ENCODE measurements around the gene HOXA13. TPM values are rescaled to one million over a fixed set of nuclear protein-coding genes. Genes with fewer than 3 reads are reported as not detected.

Gene HOXA13
- polyA plus RNA-seq, 1 donor (not counting 4 experiments of a cell fraction or from before 2014, with no cell fraction given), result not detected

DNA sequence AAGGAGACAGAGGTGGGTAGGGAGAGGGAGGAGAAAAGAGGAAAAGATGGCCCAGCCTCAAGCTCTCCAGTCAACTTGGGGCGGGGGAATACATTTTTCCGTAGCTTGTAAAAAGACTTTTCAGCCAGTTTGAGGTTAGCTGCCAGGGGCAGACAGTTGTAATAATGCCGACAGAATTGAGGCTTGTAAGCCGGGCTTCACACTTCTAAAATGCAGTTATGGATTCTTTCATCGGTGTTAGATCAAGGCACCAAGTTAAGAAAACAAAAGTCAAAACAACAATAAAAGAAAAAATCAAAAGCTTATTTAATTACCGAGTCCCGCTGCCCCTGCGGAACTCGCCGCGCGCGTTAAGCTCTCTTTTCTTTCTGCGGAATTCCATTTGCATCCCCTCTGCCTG is 42.3 kb upstream of the HOXA13 start:
- no peak overlapping the region for H3K4me2 ChIP-seq (ENCODE audit: control insufficient read depth, extremely low read depth, insufficient read depth, low read depth, low read length)
- TF ChIP-seq, protein P1, sequence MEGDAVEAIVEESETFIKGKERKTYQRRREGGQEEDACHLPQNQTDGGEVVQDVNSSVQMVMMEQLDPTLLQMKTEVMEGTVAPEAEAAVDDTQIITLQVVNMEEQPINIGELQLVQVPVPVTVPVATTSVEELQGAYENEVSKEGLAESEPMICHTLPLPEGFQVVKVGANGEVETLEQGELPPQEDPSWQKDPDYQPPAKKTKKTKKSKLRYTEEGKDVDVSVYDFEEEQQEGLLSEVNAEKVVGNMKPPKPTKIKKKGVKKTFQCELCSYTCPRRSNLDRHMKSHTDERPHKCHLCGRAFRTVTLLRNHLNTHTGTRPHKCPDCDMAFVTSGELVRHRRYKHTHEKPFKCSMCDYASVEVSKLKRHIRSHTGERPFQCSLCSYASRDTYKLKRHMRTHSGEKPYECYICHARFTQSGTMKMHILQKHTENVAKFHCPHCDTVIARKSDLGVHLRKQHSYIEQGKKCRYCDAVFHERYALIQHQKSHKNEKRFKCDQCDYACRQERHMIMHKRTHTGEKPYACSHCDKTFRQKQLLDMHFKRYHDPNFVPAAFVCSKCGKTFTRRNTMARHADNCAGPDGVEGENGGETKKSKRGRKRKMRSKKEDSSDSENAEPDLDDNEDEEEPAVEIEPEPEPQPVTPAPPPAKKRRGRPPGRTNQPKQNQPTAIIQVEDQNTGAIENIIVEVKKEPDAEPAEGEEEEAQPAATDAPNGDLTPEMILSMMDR (optimal IDR thresholded peaks at IDR 0.05 in 1 of 3, IDR thresholded peaks at IDR 0.05 in 1 of 3, conservative IDR thresholded peaks at IDR 0.05 in 1 of 3; ENCODE audit: extremely low read depth in 1 of 3, insufficient read depth in 2 of 3, low read length in 3 of 3), result no peak
- TF ChIP-seq EZH2 (IDR thresholded peaks at IDR 0.05; ENCODE audit: low read length), result no peak
- FAIRE-seq (no peak), DNase-seq (ENCODE audit: low read depth, low spot score) (no peak)
- H3K27me3 ChIP-seq (ENCODE audit: control insufficient read depth, extremely low read depth, insufficient read depth, low read length), result peaks cover 100% of the 10 kb centered on the region
- no peak overlapping the region for H2AFZ ChIP-seq (ENCODE audit: control insufficient read depth, low read length)
- no peaks in the 10 kb centered on the region for H3K36me3 ChIP-seq (ENCODE audit: control insufficient read depth in 2 of 2, extremely low read depth in 1 of 2, insufficient read depth in 2 of 2, low read length in 2 of 2)
- H3K79me2 ChIP-seq (ENCODE audit: control insufficient read depth, insufficient read depth, low read length), result no peaks in the 10 kb centered on the region
- H3K9me3 ChIP-seq (ENCODE audit: control insufficient read depth, low read depth, low read length), result no peaks in the 10 kb centered on the region
- no peak overlapping the region for H3K27ac ChIP-seq (ENCODE audit: control insufficient read depth, insufficient read depth, low read length)
- dilution Hi-C loops (cut with MboI; ENCODE audit: extremely low pct_ligation_motif_present, low sequenced_read_pairs), result no loop called here
- no peak overlapping the region for H3K4me3 ChIP-seq (ENCODE audit: control insufficient read depth in 2 of 3, extremely low read depth in 1 of 3, insufficient read depth in 2 of 3, low read depth in 1 of 3, low read length in 3 of 3)
- peaks cover 8% of the 10 kb centered on the region for H4K20me1 ChIP-seq (ENCODE audit: control insufficient read depth, extremely low read depth, insufficient read depth, low read length)
- H3K9me1 ChIP-seq (ENCODE audit: control insufficient read depth, extremely low read depth, insufficient read depth, low read length), result no peaks in the 10 kb centered on the region
- H3K9ac ChIP-seq (ENCODE audit: control insufficient read depth, extremely low read depth, insufficient read depth, low read length), result no peak overlapping the region
- H3K4me1 ChIP-seq (ENCODE audit: control insufficient read depth, extremely low read depth, insufficient read depth, low read length), result peaks cover 6% of the 10 kb centered on the region

DNA sequence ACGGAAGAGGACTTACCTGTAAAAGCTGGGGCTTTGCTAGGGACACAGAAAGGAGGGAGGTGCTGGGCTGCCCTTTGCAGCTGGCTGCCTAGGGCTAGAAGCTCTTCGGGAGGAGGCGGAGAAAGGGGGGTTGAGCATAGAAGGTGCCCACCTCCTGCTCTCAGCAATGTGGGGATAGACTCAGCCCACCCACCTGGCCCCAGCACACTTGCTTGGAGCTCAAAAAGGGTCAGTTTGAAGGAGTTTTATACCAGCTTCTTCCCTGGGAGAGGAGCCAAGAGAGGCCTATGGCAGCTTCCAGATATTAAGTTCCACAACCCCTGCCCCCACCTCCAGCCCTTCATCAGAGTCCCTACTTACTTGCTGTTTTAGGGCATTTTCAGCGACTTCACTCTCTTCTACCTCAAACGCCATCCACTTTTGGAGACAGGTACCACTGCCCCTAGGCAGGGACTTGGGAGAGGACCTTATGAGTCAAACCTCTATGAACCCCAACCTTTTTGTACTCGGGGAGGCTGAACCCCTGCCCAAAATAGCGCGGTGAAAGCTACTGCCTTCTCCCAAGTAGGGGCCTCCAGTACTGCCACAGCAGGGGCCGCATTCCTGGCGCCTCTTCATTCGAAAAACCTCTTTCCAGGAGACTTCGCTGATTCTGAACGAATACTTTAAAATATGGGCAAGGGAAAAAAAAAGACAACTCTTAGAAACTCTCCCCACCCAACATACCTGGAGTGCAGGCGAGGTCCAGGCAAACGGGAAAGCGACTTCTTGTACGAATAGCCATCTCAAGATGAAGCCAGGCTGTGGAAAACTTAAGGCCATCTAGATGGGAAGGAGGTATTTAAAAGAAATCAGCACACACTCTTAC is 41.5 kb upstream of the HOXA13 start:
- Histone ChIP-seq H3K27ac (ENCODE audit: control insufficient read depth, insufficient read depth, low read length) (no peak overlapping the region), H3K4me1 (ENCODE audit: control insufficient read depth, extremely low read depth, insufficient read depth, low read length) (peaks cover 6% of the 10 kb centered on the region), H3K4me2 (ENCODE audit: control insufficient read depth, extremely low read depth, insufficient read depth, low read depth, low read length) (no peak overlapping the region), H3K79me2 (ENCODE audit: control insufficient read depth, insufficient read depth, low read length) (no peaks in the 10 kb centered on the region), H4K20me1 (ENCODE audit: control insufficient read depth, extremely low read depth, insufficient read depth, low read length) (peaks cover 4% of the 10 kb centered on the region), H3K9me1 (ENCODE audit: control insufficient read depth, extremely low read depth, insufficient read depth, low read length) (no peaks in the 10 kb centered on the region), H3K36me3 (ENCODE audit: control insufficient read depth in 2 of 2, extremely low read depth in 1 of 2, insufficient read depth in 2 of 2, low read length in 2 of 2) (no peaks in the 10 kb centered on the region), H3K9ac (ENCODE audit: control insufficient read depth, extremely low read depth, insufficient read depth, low read length) (no peak overlapping the region), H3K4me3 (ENCODE audit: control insufficient read depth in 2 of 3, extremely low read depth in 1 of 3, insufficient read depth in 2 of 3, low read depth in 1 of 3, low read length in 3 of 3) (no peak overlapping the region), H2AFZ (ENCODE audit: control insufficient read depth, low read length) (no peak overlapping the region), H3K27me3 (ENCODE audit: control insufficient read depth, extremely low read depth, insufficient read depth, low read length) (peaks cover 100% of the 10 kb centered on the region), H3K9me3 (ENCODE audit: control insufficient read depth, low read depth, low read length) (no peaks in the 10 kb centered on the region)
- TF ChIP-seq, protein P1 (optimal IDR thresholded peaks at IDR 0.05 in 1 of 3, IDR thresholded peaks at IDR 0.05 in 1 of 3, conservative IDR thresholded peaks at IDR 0.05 in 1 of 3; ENCODE audit: extremely low read depth in 1 of 3, insufficient read depth in 2 of 3, low read length in 3 of 3), result no peak
- TF ChIP-seq EZH2 (IDR thresholded peaks at IDR 0.05; ENCODE audit: low read length), result peak; percentile 64
- DNase-seq (ENCODE audit: low read depth, low spot score), result no peak
- no peak for FAIRE-seq
- dilution Hi-C loops (cut with MboI; ENCODE audit: extremely low pct_ligation_motif_present, low sequenced_read_pairs), result no loop called here

Data from keratinocyte (primary cell).